PC-9 (cell line): ENCODE measurements around the gene ATAD2B. TPM values are rescaled to one million over a fixed set of nuclear protein-coding genes. Genes with fewer than 3 reads are reported as not detected.
A peak's percentile ranks its signal among the peaks of the same experiment; 100 is the strongest.

Source experiments
- BruUV-seq: library from RNA; stranded (reverse); fragments of 400-500 nt; replicated peaks from 2 replicates; lab custom pipeline; 2021; lab: Mats Ljungman, UMichigan
- CTCF ChIA-PET: fragments of 300-600 bp; sonication (Branson Sonifier 250); formaldehyde crosslinking; loops from one replicate; lab custom pipeline; 2022; ENCODE audit warnings: antibody characterized with exemption; lab: Charles Lee
- POLR2A ChIA-PET: fragments of 300-600 bp; sonication (Branson Sonifier 250); formaldehyde crosslinking; loops from one replicate; lab custom pipeline; 2022; ENCODE audit warnings: antibody characterized with exemption; ENCODE audit not compliant: unreplicated experiment; lab: Charles Lee
- DNase-seq, 2 experiments: peaks; one replicate each; pipeline versions ENCODE4 v3.0.0 to v3.0.0-alpha.2; 2015 to 2022; ENCODE audit warnings: mixed read lengths in 1 of 2
- H2AFZ ChIP-seq: fragments of 200-600 bp; sonication (generic); 2 replicates; pipeline ENCODE4 v1.8.1; 2017; ENCODE audit warnings: antibody characterized with exemption
- H3F3A ChIP-seq: fragments of 200-600 bp; sonication (generic); 2 replicates; pipeline ENCODE4 v1.8.1; 2017; ENCODE audit warnings: antibody characterized with exemption, mild to moderate bottlenecking, low read depth; ENCODE audit not compliant: insufficient read depth
- H3K27ac ChIP-seq: fragments of 200-600 bp; sonication (generic); 2 replicates; pipeline ENCODE4 v1.6.1; 2016; ENCODE audit warnings: mixed run types
- H3K27me3 ChIP-seq: fragments of 200-600 bp; sonication (generic); 2 replicates; pipeline ENCODE4 v1.6.1; 2016; ENCODE audit warnings: low read depth, mixed run types; ENCODE audit not compliant: insufficient read depth
- H3K36me3 ChIP-seq: fragments of 200-600 bp; sonication (generic); 2 replicates; pipeline ENCODE4 v1.6.1; 2016; ENCODE audit warnings: low read depth, mixed run types
- H3K4me1 ChIP-seq: fragments of 200-600 bp; sonication (generic); replicated peaks from 2 replicates; pipeline ENCODE4 v1.6.1; 2016; ENCODE audit warnings: mixed run types; ENCODE audit not compliant: insufficient read depth
- H3K4me2 ChIP-seq: fragments of 200-600 bp; sonication (generic); 2 replicates; pipeline ENCODE4 v1.6.1; 2017; ENCODE audit warnings: mixed run types
- H3K4me3 ChIP-seq: fragments of 200-600 bp; sonication (generic); 2 replicates; pipeline ENCODE4 v1.6.1; 2016; ENCODE audit warnings: mixed run types
- H3K79me2 ChIP-seq: fragments of 200-600 bp; sonication (generic); 2 replicates; pipeline ENCODE4 v1.6.1; 2017; ENCODE audit warnings: low read depth, mixed run types
- H3K9me2 ChIP-seq: fragments of 200-600 bp; sonication (generic); 2 replicates; pipeline ENCODE4 v1.8.1; 2017; ENCODE audit warnings: mild to moderate bottlenecking; ENCODE audit not compliant: insufficient read depth
- H3K9me3 ChIP-seq: fragments of 200-600 bp; sonication (generic); 2 replicates; pipeline ENCODE4 v1.8.1; 2016; ENCODE audit warnings: low read depth; ENCODE audit not compliant: insufficient read depth
- H4K20me1 ChIP-seq: fragments of 200-600 bp; sonication (generic); 2 replicates; pipeline ENCODE4 v1.8.1; 2017; ENCODE audit not compliant: insufficient read depth
- EZH2 ChIP-seq: fragments of 200-600 bp; sonication (generic); IDR thresholded peaks from 2 replicates; pipeline ENCODE4 v1.8.0; 2017; ENCODE audit warnings: antibody characterized with exemption, low read depth
- intact Hi-C: fragments of 100-400 bp; cut with micrococcal nuclease; formaldehyde crosslinking; loops from one replicate; pipeline ENCODE4 v1.10.0; 2022; ENCODE audit not compliant: unreplicated experiment
- total RNA-seq: library from RNA; stranded (reverse); gene quantifications from 2 replicates; pipeline ENCODE4 v1.2.3, GENCODE V29; 2021
- TF ChIP-seq, protein P1 (sequence below): fragments of 200-600 bp; sonication (generic); conservative IDR thresholded peaks from 2 replicates; pipeline ENCODE4 v1.6.1; 2017; ENCODE audit warnings: mixed run types, antibody characterized with exemption, mild to moderate bottlenecking, moderate library complexity

The ATAD2B gene
- total RNA-seq, 1 experiment from 2014 or later: 12.6 TPM

DNA sequence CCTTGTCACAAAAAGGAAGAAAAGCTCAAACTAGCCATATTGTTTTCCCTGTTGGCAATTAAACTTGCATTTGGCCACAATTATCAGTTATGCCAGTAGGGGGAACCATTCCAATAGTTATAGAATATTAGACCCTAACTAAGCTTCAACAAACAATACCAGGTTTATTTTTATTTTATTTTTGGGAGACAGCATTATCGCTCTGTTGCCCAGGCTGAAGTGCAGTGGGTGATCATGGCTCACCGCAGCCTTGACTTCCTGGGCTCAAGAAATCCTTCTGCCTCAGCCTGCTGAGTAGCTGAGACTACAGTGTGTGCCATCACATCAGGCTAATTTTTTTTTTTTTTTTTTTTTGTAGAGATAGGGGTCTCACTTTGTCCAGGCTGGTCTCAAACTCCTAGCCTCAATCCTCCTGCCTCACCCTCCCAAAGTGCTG is 102.1 kb downstream of the ATAD2B start:
- H3K27me3 ChIP-seq: no peaks in the 10 kb centered on the region
- H3K79me2 ChIP-seq: no peaks in the 10 kb centered on the region
- intact Hi-C loops: loop anchor here (1.0 to 2.0 kb wide), 4 partner anchors 102 to 558 kb away; partner anchors contain the start of genes ATAD2B and TP53I3
- H3K9me2 ChIP-seq: no peaks in the 10 kb centered on the region
- no peak overlapping the region for H3K4me2 ChIP-seq
- CTCF ChIA-PET: interaction anchor here (0.6 to 1.3 kb wide), 9 partner anchors 9 to 260 kb away, joined by 3 to 9 read pairs (median 4); partner anchors contain the start of genes TP53I3 and WDCP
- no peaks in the 10 kb centered on the region for H3K36me3 ChIP-seq
- TF ChIP-seq, protein P1, sequence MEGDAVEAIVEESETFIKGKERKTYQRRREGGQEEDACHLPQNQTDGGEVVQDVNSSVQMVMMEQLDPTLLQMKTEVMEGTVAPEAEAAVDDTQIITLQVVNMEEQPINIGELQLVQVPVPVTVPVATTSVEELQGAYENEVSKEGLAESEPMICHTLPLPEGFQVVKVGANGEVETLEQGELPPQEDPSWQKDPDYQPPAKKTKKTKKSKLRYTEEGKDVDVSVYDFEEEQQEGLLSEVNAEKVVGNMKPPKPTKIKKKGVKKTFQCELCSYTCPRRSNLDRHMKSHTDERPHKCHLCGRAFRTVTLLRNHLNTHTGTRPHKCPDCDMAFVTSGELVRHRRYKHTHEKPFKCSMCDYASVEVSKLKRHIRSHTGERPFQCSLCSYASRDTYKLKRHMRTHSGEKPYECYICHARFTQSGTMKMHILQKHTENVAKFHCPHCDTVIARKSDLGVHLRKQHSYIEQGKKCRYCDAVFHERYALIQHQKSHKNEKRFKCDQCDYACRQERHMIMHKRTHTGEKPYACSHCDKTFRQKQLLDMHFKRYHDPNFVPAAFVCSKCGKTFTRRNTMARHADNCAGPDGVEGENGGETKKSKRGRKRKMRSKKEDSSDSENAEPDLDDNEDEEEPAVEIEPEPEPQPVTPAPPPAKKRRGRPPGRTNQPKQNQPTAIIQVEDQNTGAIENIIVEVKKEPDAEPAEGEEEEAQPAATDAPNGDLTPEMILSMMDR: peak; percentile 88
- no peak for TF ChIP-seq EZH2
- H3K4me3 ChIP-seq: no peak overlapping the region
- H3K4me1 ChIP-seq: peaks cover 18% of the 10 kb centered on the region
- no peak overlapping the region for H2AFZ ChIP-seq
- no peaks in the 10 kb centered on the region for H4K20me1 ChIP-seq
- H3K27ac ChIP-seq: no peak overlapping the region
- H3F3A ChIP-seq: no peaks in the 10 kb centered on the region; the same call in 1 of the 2 replicates
- DNase-seq: peak; percentile 17 to 41
- POLR2A ChIA-PET: interaction anchor here (0.6 kb wide), 1 partner anchor 1387 kb away, joined by 4 read pairs; no protein-coding TSS in a partner anchor
- BruUV-seq: no TSS peak
- no peaks in the 10 kb centered on the region for H3K9me3 ChIP-seq

DNA sequence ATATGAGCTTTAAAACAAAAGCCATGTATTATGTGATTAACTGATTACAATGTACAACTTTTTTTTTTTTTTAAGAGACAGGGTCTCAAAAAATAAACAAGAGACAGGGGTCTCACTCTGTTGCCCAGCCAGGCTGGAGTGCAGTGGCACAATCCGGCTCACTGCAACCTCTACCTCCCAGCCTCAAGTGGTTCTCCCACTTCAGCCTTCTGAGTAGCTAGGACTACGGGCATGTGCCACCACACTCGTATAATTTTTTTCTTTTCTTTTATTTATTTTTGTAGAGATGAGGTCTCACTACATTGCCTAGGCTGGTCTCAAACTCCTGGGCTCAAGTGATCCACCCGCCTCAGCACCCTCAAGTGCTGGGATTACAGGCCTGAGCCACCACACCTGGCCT is 103.1 kb downstream of the ATAD2B start:
- Histone ChIP-seq H3K4me2 (no peak overlapping the region), H2AFZ (no peak overlapping the region), H3K36me3 (no peaks in the 10 kb centered on the region), H3K4me3 (no peak overlapping the region), H3K27me3 (no peaks in the 10 kb centered on the region), H3K4me1 (peaks cover 9% of the 10 kb centered on the region), H3K9me2 (no peaks in the 10 kb centered on the region), H3K79me2 (no peaks in the 10 kb centered on the region), H3F3A (no peaks in the 10 kb centered on the region; the same call in 1 of the 2 replicates), H4K20me1 (no peaks in the 10 kb centered on the region), H3K27ac (no peak overlapping the region), H3K9me3 (no peaks in the 10 kb centered on the region)
- TF ChIP-seq, protein P1: no peak
- TF ChIP-seq EZH2: no peak
- ChIA-PET CTCF (interaction anchor here (1.1 kb wide), 1 partner anchor 103 kb away, joined by 4 read pairs; the partner anchor contains the start of gene ATAD2B), POLR2A (no interaction called here)
- intact Hi-C loops: loop anchor here (1.0 to 2.0 kb wide), 4 partner anchors 103 to 558 kb away; partner anchors contain the start of genes ATAD2B and TP53I3
- DNase-seq: no peak
- no TSS peak for BruUV-seq

DNA sequence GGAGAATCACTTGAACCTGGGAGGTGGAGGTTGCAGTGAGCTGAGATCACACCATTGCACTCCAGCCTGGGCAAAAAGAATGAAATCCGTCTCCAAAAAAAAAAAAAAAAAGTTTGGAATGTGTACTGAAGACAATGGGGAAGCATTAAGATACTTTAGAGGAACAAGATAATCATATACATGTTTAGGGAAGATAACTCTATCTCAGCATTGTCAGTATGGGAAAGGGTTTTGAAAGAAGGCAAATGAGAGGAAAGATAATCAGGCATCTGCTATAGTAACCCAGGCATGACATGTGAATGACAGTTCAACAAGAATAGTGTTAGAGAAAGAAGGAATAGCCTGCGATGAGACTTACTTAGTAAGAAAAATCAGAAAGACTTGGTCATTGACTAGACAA is 112.0 kb downstream of the ATAD2B start:
- no TSS peak for BruUV-seq
- H3K27me3 ChIP-seq: no peaks in the 10 kb centered on the region
- CTCF ChIA-PET: no interaction called here
- no peak for DNase-seq
- H3K36me3 ChIP-seq: no peaks in the 10 kb centered on the region; the same call in 1 of the 2 replicates
- H3K4me1 ChIP-seq: no peaks in the 10 kb centered on the region
- no peaks in the 10 kb centered on the region for H4K20me1 ChIP-seq
- no peak overlapping the region for H3K27ac ChIP-seq
- no peaks in the 10 kb centered on the region for H3K9me2 ChIP-seq
- 0 out of 2 replicates have a peak, but pooled peaks cover 3% of the 10 kb centered on the region for H3F3A ChIP-seq
- TF ChIP-seq EZH2: no peak
- TF ChIP-seq, protein P1: no peak
- H3K9me3 ChIP-seq: no peaks in the 10 kb centered on the region
- no peak overlapping the region for H2AFZ ChIP-seq
- POLR2A ChIA-PET: no interaction called here
- intact Hi-C loops: no loop called here
- H3K4me3 ChIP-seq: no peak overlapping the region
- no peak overlapping the region for H3K4me2 ChIP-seq
- H3K79me2 ChIP-seq: no peaks in the 10 kb centered on the region
